WI38 (cell line): ENCODE data around the gene PPM1J.

Source experiments
- H3K4me3 ChIP-seq: 2 replicates; pipeline ENCODE4 v1.5.1; 2011; ENCODE audit warnings: low read depth, mild to moderate bottlenecking, control low read depth, low read length
- CTCF ChIP-seq: IDR thresholded peaks from 2 replicates; pipeline ENCODE4 v1.5.1; 2012; ENCODE audit warnings: low read depth, mild to moderate bottlenecking, control low read depth, low read length

The PPM1J gene

GRCh38 chr1:112707221-112708001 lies 7.7 kb downstream of the PPM1J start:
- TF ChIP-seq CTCF: peak; percentile 85
- peak overlapping the region; percentile 96 for H3K4me3 ChIP-seq

GRCh38 chr1:112706505-112707220 lies 8.5 kb downstream of the PPM1J start, which contains the start of gene RHOC:
RHOC (minus strand) TSS chr1:112707127; CDS start chr1:112703799, 3,328 bp downstream.
- peak within 1 kb of the TSS; percentile 96 for H3K4me3 ChIP-seq
- no peak for TF ChIP-seq CTCF

- peak overlapping the region; percentile 96 for H3K4me3 ChIP-seq
- no peak for TF ChIP-seq CTCF
Measured at GRCh38 chr1:112704934-112705627, 10.1 kb downstream of the PPM1J start.

GRCh38 chr1:112704391-112704933 lies 10.7 kb downstream of the PPM1J start:
- peak overlapping the region; percentile 96 for H3K4me3 ChIP-seq
- TF ChIP-seq CTCF: no peak

- no peak overlapping the region for H3K4me3 ChIP-seq
- no peak for TF ChIP-seq CTCF
Measured at GRCh38 chr1:112703706-112704105, 11.4 kb downstream of the PPM1J start.

GRCh38 chr1:112702420-112703261 lies 12.5 kb downstream of the PPM1J start:
- no peak for TF ChIP-seq CTCF
- no peak overlapping the region for H3K4me3 ChIP-seq
